Prostate gland (tissue), 2 donors: ENCODE results near the gene PCDH9. TPM values are rescaled to one million over a fixed set of nuclear protein-coding genes. Genes with fewer than 3 reads are reported as not detected.

Source experiments
- DNase-seq: peaks from one replicate; pipeline ENCODE4 v3.0.0-alpha.2; 2019; ENCODE audit warnings: low spot score
- H3K27ac ChIP-seq, 2 donors: fragments of 200-600 bp; sonication (generic); 2 replicates each; pipeline ENCODE4 v1.5.1; 2017 to 2019
- H3K27me3 ChIP-seq: fragments of 200-600 bp; sonication (generic); replicated peaks from 2 replicates; pipeline ENCODE4 v1.5.1; 2019; ENCODE audit not compliant: insufficient read depth
- H3K36me3 ChIP-seq, 2 donors: fragments of 200-600 bp; sonication (generic); 1 replicate in 1 of 2; 2 replicates in 1 of 2; pipeline versions ENCODE4 v1.5.1 to v1.8.1; 2017 to 2019
- H3K4me1 ChIP-seq: fragments of 200-600 bp; sonication (generic); replicated peaks from 2 replicates; pipeline ENCODE4 v1.5.1; 2019
- H3K4me3 ChIP-seq, 2 donors: fragments of 200-600 bp; sonication (generic); 2 replicates each; pipeline ENCODE4 v1.5.1; 2017 to 2019
- H3K9me3 ChIP-seq: fragments of 200-600 bp; sonication (generic); 2 replicates; pipeline ENCODE4 v1.5.1; 2017
- CTCF ChIP-seq, 4 experiments: fragments of 200-600 bp in 2 of 4; fragments of 450-650 bp in 2 of 4; sonication (generic) in 2 of 4; IDR thresholded peaks; 1 replicate in 3 of 4; 2 replicates in 1 of 4; pipeline ENCODE4 v1.5.1; 2016 to 2019; ENCODE audit warnings: antibody characterized with exemption in 4 of 4, mild to moderate bottlenecking in 2 of 4, moderate library complexity in 2 of 4
- POLR2A ChIP-seq: fragments of 450-650 bp; IDR thresholded peaks from one replicate; pipeline ENCODE4 v1.6.1; 2016; ENCODE audit warnings: antibody characterized with exemption, mild to moderate bottlenecking
- POLR2AphosphoS5 ChIP-seq: sonication (generic); formaldehyde crosslinking; IDR thresholded peaks from one replicate; pipeline ENCODE4 v1.6.1; 2017; ENCODE audit warnings: antibody characterized with exemption
- WGBS: methylation state at CpG from one replicate; pipeline ENCODE4 v1.1.5; 2018; 5-methylcytosine and 5-hydroxymethylcytosine counted together
- intact Hi-C: fragments of 100-400 bp; cut with DNase I; formaldehyde crosslinking; loops from one replicate; pipeline ENCODE4 v1.14.2; 2022
- total RNA-seq, 2 donors: library from RNA; depleted of rRNA; stranded (reverse); fragments of >200 nt; gene quantifications; one replicate each; pipeline ENCODE4 v1.1.0, GENCODE V29; 2016

PCDH9 gene
- total RNA-seq, 2 donors from 2014 or later, result 1.8 to 5.5 TPM

DNA sequence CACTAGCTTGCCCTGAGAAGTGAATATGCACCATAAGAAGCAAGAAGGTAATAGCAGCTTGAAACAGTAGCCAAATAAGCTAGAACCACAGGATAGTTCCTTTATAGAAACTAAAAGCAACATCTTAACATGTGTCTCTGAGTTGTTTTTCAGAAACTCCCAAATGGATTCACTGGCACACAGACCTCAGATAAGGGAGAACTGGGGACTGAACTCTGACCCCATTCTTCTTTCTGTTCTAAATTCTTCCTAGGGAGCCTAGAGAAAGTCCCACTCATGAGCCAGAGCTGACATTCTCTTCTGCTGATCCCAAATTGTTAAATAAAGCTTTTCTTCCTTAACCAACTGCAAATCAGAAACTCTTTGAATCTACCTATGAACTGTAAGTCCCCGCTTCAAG is 146.1 kb downstream of the PCDH9 start:
- Histone ChIP-seq H3K36me3 (no peaks in the 10 kb centered on the region), H3K27me3 (no peaks in the 10 kb centered on the region), H3K27ac (no peak overlapping the region), H3K9me3 (no peaks in the 10 kb centered on the region), H3K4me3 (no peak overlapping the region), H3K4me1 (no peaks in the 10 kb centered on the region)
- intact Hi-C loops, result no loop called here
- WGBS, result 97% methylated on average over 1 of the region's 1 CpG
- TF ChIP-seq POLR2A, result no peak
- TF ChIP-seq POLR2AphosphoS5, result no peak
- no peak for TF ChIP-seq CTCF (IDR thresholded peaks at IDR 0.05)
- no peak for DNase-seq

- TF ChIP-seq CTCF (IDR thresholded peaks at IDR 0.05), result no peak
- no peak for TF ChIP-seq POLR2AphosphoS5
- no peak for TF ChIP-seq POLR2A
- WGBS, result 86% methylated on average over 2 of the region's 2 CpGs
- intact Hi-C loops, result no loop called here
- H3K4me1 ChIP-seq, result no peaks in the 10 kb centered on the region
- H3K4me3 ChIP-seq, result no peak overlapping the region
- no peak for DNase-seq
- H3K9me3 ChIP-seq, result no peaks in the 10 kb centered on the region
- H3K36me3 ChIP-seq, result no peaks in the 10 kb centered on the region
- no peak overlapping the region for H3K27ac ChIP-seq
- no peaks in the 10 kb centered on the region for H3K27me3 ChIP-seq
Observed at GRCh38 chr13:67083519-67083918, 146.6 kb downstream of the PCDH9 start.

DNA sequence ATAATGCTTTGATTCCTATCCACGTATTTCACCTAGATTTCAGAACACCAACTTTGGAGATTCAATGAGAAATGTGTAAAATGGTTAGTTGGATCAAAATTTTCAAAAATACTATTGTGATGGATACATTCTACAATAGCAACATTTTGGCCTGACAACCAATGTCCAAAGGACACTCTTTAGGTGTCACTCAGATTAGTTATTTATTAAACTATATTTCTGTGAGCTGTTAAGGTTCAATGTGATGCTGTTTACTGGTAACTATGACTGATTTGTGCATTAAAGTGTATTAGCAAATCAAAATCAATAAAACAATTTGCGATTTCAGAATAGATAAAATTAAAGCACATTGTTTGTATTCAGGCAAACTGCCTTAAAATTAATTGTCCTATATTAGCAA is 149.8 kb downstream of the PCDH9 start:
- Histone ChIP-seq H3K9me3 (no peaks in the 10 kb centered on the region), H3K36me3 (no peaks in the 10 kb centered on the region), H3K4me3 (no peak overlapping the region), H3K27ac (no peak overlapping the region), H3K4me1 (no peaks in the 10 kb centered on the region), H3K27me3 (no peaks in the 10 kb centered on the region)
- intact Hi-C loops, result no loop called here
- 95% methylated on average over 2 of the region's 2 CpGs for WGBS
- no peak for DNase-seq
- TF ChIP-seq CTCF (IDR thresholded peaks at IDR 0.05) (no peak), POLR2A (no peak), POLR2AphosphoS5 (no peak)

GRCh38 chr13:67078062-67078461 is 152.1 kb downstream of the PCDH9 start:
- DNase-seq, result no peak
- TF ChIP-seq POLR2A (no peak), CTCF (IDR thresholded peaks at IDR 0.05) (no peak), POLR2AphosphoS5 (no peak)
- intact Hi-C loops, result no loop called here
- Histone ChIP-seq H3K9me3 (no peaks in the 10 kb centered on the region), H3K27me3 (no peaks in the 10 kb centered on the region), H3K4me1 (no peaks in the 10 kb centered on the region), H3K36me3 (no peaks in the 10 kb centered on the region), H3K4me3 (no peak overlapping the region), H3K27ac (no peak overlapping the region)
- WGBS, result 93% methylated on average over 5 of the region's 5 CpGs

DNA sequence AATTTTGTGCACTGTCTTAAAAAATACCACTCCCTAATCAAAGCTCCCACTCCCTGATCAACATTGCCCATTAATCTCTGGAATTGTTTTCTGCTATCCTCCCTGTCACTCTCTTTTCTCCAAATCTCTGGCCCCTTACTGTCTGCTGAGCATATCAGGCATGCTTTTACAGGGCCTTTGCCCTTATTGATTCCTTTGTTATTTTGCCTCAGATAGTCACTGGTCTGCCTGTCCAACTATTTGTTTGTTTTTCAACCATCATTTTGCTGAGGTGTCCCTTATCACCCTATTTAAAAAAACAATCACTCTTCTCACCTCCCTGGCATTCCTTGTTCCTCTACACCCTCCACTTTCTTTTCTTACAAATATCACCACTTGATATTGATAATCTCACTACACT is 153.0 kb downstream of the PCDH9 start:
- no peak overlapping the region for H3K27ac ChIP-seq
- no peaks in the 10 kb centered on the region for H3K9me3 ChIP-seq
- intact Hi-C loops, result no loop called here
- H3K36me3 ChIP-seq, result no peaks in the 10 kb centered on the region
- DNase-seq, result no peak
- no peaks in the 10 kb centered on the region for H3K27me3 ChIP-seq
- no peak overlapping the region for H3K4me3 ChIP-seq
- no peak for TF ChIP-seq POLR2A
- TF ChIP-seq CTCF (IDR thresholded peaks at IDR 0.05), result no peak
- TF ChIP-seq POLR2AphosphoS5, result no peak
- H3K4me1 ChIP-seq, result no peaks in the 10 kb centered on the region
